Activated T-cell treated with anti-CD3 and anti-CD28 coated beads, Interleukin-2, amount 50 U/mL, for 4 hours (primary cell): Measurements from ENCODE around the gene LOXHD1. TPM values are rescaled to one million over a fixed set of nuclear protein-coding genes. Genes with fewer than 3 reads are reported as not detected.

Source experiments
- ATAC-seq, 2 donors: fragments of 200-7000 bp; cut with Tn5 transposase; one replicate each; pipeline ENCODE4 v1.10.0; 2021
- DNase-seq: peaks from one replicate; pipeline ENCODE4 v3.0.0-alpha.2; 2020
- H3K27me3 Mint-ChIP-seq: one replicate; pipeline ENCODE4 v1.8.0; 2021; ENCODE audit warnings: low read depth, mixed read lengths
- H3K36me3 Mint-ChIP-seq: one replicate; pipeline ENCODE4 v1.8.0; 2022; ENCODE audit warnings: mixed read lengths; ENCODE audit not compliant: insufficient read depth
- H3K4me1 Mint-ChIP-seq: one replicate; pipeline ENCODE4 v1.8.0; 2021; ENCODE audit warnings: low read depth, mixed read lengths
- H3K4me3 Mint-ChIP-seq: one replicate; pipeline ENCODE4 v1.8.0; 2021; ENCODE audit warnings: mild to moderate bottlenecking, moderate library complexity, mixed read lengths
- H3K9me3 Mint-ChIP-seq: one replicate; pipeline ENCODE4 v1.8.0; 2021; ENCODE audit warnings: mixed read lengths
- total RNA-seq, 3 donors: library from RNA; stranded (reverse); gene quantifications; one replicate each; pipeline ENCODE4 v1.2.1, GENCODE V29; 2021

Gene LOXHD1
- total RNA-seq, 3 donors from 2014 or later: not detected

GRCh38 chr18:46542545-46542944, 114.5 kb downstream of the LOXHD1 start:
- Mint-ChIP-seq H3K4me3 (no peak overlapping the region), H3K4me1 (no peaks in the 10 kb centered on the region), H3K9me3 (no peaks in the 10 kb centered on the region), H3K36me3 (no peaks in the 10 kb centered on the region), H3K27me3 (peaks cover 11% of the 10 kb centered on the region)
- ATAC-seq: no peak
- DNase-seq: no peak

- no peaks in the 10 kb centered on the region for H3K36me3 Mint-ChIP-seq
- no peaks in the 10 kb centered on the region for H3K9me3 Mint-ChIP-seq
- no peak for DNase-seq
- no peaks in the 10 kb centered on the region for H3K4me1 Mint-ChIP-seq
- H3K4me3 Mint-ChIP-seq: no peak overlapping the region
- ATAC-seq: no peak
- H3K27me3 Mint-ChIP-seq: peaks cover 13% of the 10 kb centered on the region
Measured at GRCh38 chr18:46541626-46542189, 115.3 kb downstream of the LOXHD1 start.

GRCh38 chr18:46538376-46538775, 118.6 kb downstream of the LOXHD1 start:
- DNase-seq (no peak), ATAC-seq (no peak)
- Mint-ChIP-seq H3K36me3 (no peaks in the 10 kb centered on the region), H3K9me3 (no peaks in the 10 kb centered on the region), H3K27me3 (peaks cover 13% of the 10 kb centered on the region), H3K4me3 (no peak overlapping the region), H3K4me1 (no peaks in the 10 kb centered on the region)

GRCh38 chr18:46536215-46536874, 120.7 kb downstream of the LOXHD1 start:
- Mint-ChIP-seq H3K27me3 (peaks cover 13% of the 10 kb centered on the region), H3K4me1 (no peaks in the 10 kb centered on the region), H3K9me3 (no peaks in the 10 kb centered on the region), H3K36me3 (no peaks in the 10 kb centered on the region), H3K4me3 (no peak overlapping the region)
- DNase-seq (no peak), ATAC-seq (no peak)

GRCh38 chr18:46531482-46531881, 125.5 kb downstream of the LOXHD1 start:
- Mint-ChIP-seq H3K36me3 (no peaks in the 10 kb centered on the region), H3K9me3 (no peaks in the 10 kb centered on the region), H3K27me3 (peaks cover 10% of the 10 kb centered on the region), H3K4me1 (no peaks in the 10 kb centered on the region), H3K4me3 (no peak overlapping the region)
- ATAC-seq (no peak), DNase-seq (no peak)

- Mint-ChIP-seq H3K36me3 (no peaks in the 10 kb centered on the region), H3K4me1 (no peaks in the 10 kb centered on the region), H3K27me3 (peaks cover 7% of the 10 kb centered on the region), H3K9me3 (no peaks in the 10 kb centered on the region), H3K4me3 (no peak overlapping the region)
- DNase-seq (no peak), ATAC-seq (no peak)
Measured at GRCh38 chr18:46528037-46528436, 129.0 kb downstream of the LOXHD1 start.

- H3K27me3 Mint-ChIP-seq: peaks cover 5% of the 10 kb centered on the region
- H3K36me3 Mint-ChIP-seq: no peaks in the 10 kb centered on the region
- DNase-seq (no peak), ATAC-seq (no peak)
- H3K9me3 Mint-ChIP-seq: no peaks in the 10 kb centered on the region
- no peaks in the 10 kb centered on the region for H3K4me1 Mint-ChIP-seq
- no peak overlapping the region for H3K4me3 Mint-ChIP-seq
Measured at GRCh38 chr18:46519870-46520269, 137.2 kb downstream of the LOXHD1 start.

GRCh38 chr18:46518438-46518837, 138.6 kb downstream of the LOXHD1 start:
- peaks cover 5% of the 10 kb centered on the region for H3K27me3 Mint-ChIP-seq
- H3K9me3 Mint-ChIP-seq: no peaks in the 10 kb centered on the region
- ATAC-seq (no peak), DNase-seq (no peak)
- H3K36me3 Mint-ChIP-seq: no peaks in the 10 kb centered on the region
- H3K4me3 Mint-ChIP-seq: no peak overlapping the region
- H3K4me1 Mint-ChIP-seq: no peaks in the 10 kb centered on the region

- ATAC-seq (no peak), DNase-seq (no peak)
- H3K36me3 Mint-ChIP-seq: no peaks in the 10 kb centered on the region
- no peaks in the 10 kb centered on the region for H3K4me1 Mint-ChIP-seq
- H3K4me3 Mint-ChIP-seq: no peak overlapping the region
- peaks cover 11% of the 10 kb centered on the region for H3K27me3 Mint-ChIP-seq
- H3K9me3 Mint-ChIP-seq: peaks cover 7% of the 10 kb centered on the region
Measured at GRCh38 chr18:46516555-46516954, 140.5 kb downstream of the LOXHD1 start.

GRCh38 chr18:46510386-46510785, 146.6 kb downstream of the LOXHD1 start:
- ATAC-seq: no peak
- Mint-ChIP-seq H3K9me3 (peaks cover 7% of the 10 kb centered on the region), H3K27me3 (peaks cover 6% of the 10 kb centered on the region), H3K4me3 (no peak overlapping the region), H3K36me3 (no peaks in the 10 kb centered on the region), H3K4me1 (no peaks in the 10 kb centered on the region)
- no peak for DNase-seq

GRCh38 chr18:46509530-46509929, 147.5 kb downstream of the LOXHD1 start:
- Mint-ChIP-seq H3K27me3 (peaks cover 6% of the 10 kb centered on the region), H3K4me3 (no peak overlapping the region), H3K36me3 (no peaks in the 10 kb centered on the region), H3K9me3 (peaks cover 7% of the 10 kb centered on the region), H3K4me1 (no peaks in the 10 kb centered on the region)
- no peak for ATAC-seq
- no peak for DNase-seq

- no peak for ATAC-seq
- DNase-seq: no peak
- H3K36me3 Mint-ChIP-seq: no peaks in the 10 kb centered on the region
- no peaks in the 10 kb centered on the region for H3K4me1 Mint-ChIP-seq
- H3K9me3 Mint-ChIP-seq: no peaks in the 10 kb centered on the region
- H3K4me3 Mint-ChIP-seq: no peak overlapping the region
- H3K27me3 Mint-ChIP-seq: peaks cover under 1% of the 10 kb centered on the region
Measured at GRCh38 chr18:46506974-46507586, 149.9 kb downstream of the LOXHD1 start.

GRCh38 chr18:46502444-46502843, 154.6 kb downstream of the LOXHD1 start:
- no peak overlapping the region for H3K4me3 Mint-ChIP-seq

GRCh38 chr18:46497129-46497528, 159.9 kb downstream of the LOXHD1 start:
- Mint-ChIP-seq H3K4me3 (no peak overlapping the region), H3K4me1 (no peaks in the 10 kb centered on the region), H3K36me3 (no peaks in the 10 kb centered on the region), H3K27me3 (peaks cover 5% of the 10 kb centered on the region), H3K9me3 (peaks cover 4% of the 10 kb centered on the region)
- DNase-seq (no peak), ATAC-seq (no peak)

More at GRCh38 chr18:46502444-46502843, 154.6 kb downstream of the LOXHD1 start:
- H3K4me1 Mint-ChIP-seq: no peaks in the 10 kb centered on the region
- H3K9me3 Mint-ChIP-seq: no peaks in the 10 kb centered on the region
- no peaks in the 10 kb centered on the region for H3K36me3 Mint-ChIP-seq
- DNase-seq (no peak), ATAC-seq (no peak)
- H3K27me3 Mint-ChIP-seq: peaks cover 2% of the 10 kb centered on the region
